Measurements from ENCODE around the gene JPH4. TPM values are rescaled to one million over a fixed set of nuclear protein-coding genes. Genes with fewer than 3 reads are reported as not detected.

Gene JPH4
- total RNA-seq, 1 experiment from 2014 or later: not detected

DNA sequence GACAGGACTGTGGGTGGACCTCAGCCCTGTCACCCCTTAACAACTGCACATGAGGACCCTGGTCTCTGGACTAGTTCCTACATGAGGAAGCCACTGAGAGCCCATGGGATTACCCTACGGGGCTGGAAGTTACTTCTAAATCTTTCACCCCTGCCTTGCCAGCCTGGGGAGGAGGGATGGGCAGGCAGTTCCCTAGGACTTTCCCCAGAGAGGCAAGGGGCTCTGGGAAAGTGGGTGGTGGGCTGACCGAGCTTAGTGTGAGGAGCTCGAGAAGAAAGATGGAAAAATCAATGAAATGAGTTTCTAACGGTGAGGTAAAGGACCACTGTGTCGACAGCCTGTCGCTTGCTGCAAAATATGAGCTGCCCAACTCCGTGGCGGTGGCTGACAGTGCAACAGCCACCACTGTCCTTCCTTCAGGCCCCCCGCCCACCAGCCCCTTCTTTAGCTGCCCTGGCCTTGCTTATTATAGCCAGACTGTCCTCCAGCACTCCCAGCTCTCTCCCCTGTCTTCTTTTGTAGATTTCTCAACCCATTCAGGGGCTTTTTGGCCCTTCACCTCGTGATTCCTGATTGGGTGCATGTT, 32.0 kb downstream of the JPH4 start:
- intact Hi-C loops (cut with micrococcal nuclease): no loop called here
- no TSS peak for BruUV-seq (replicated peaks)
- Mint-ChIP-seq H3K27me3 (ENCODE audit: insufficient read depth, unreplicated experiment) (no peaks in the 10 kb centered on the region), H3K4me3 (ENCODE audit: unreplicated experiment) (no peak overlapping the region), H3K4me1 (ENCODE audit: insufficient read depth, unreplicated experiment) (no peaks in the 10 kb centered on the region), H3K27ac (ENCODE audit: low read depth, unreplicated experiment) (no peak overlapping the region), H3K9me3 (ENCODE audit: unreplicated experiment) (no peaks in the 10 kb centered on the region), H3K36me3 (ENCODE audit: insufficient read depth, unreplicated experiment) (no peaks in the 10 kb centered on the region)
- DNase-seq (ENCODE audit: unreplicated experiment): no peak
- ChIA-PET CTCF (interaction anchor here (0.5 to 1.7 kb wide), 5 partner anchors 13 to 1856 kb away, joined by 3 to 8 read pairs (median 3); no protein-coding TSS in a partner anchor), POLR2A (interaction anchor here (1.6 kb wide), 1 partner anchor 11 kb away, joined by 5 read pairs; no protein-coding TSS in a partner anchor)
- TF ChIP-seq, protein P1, sequence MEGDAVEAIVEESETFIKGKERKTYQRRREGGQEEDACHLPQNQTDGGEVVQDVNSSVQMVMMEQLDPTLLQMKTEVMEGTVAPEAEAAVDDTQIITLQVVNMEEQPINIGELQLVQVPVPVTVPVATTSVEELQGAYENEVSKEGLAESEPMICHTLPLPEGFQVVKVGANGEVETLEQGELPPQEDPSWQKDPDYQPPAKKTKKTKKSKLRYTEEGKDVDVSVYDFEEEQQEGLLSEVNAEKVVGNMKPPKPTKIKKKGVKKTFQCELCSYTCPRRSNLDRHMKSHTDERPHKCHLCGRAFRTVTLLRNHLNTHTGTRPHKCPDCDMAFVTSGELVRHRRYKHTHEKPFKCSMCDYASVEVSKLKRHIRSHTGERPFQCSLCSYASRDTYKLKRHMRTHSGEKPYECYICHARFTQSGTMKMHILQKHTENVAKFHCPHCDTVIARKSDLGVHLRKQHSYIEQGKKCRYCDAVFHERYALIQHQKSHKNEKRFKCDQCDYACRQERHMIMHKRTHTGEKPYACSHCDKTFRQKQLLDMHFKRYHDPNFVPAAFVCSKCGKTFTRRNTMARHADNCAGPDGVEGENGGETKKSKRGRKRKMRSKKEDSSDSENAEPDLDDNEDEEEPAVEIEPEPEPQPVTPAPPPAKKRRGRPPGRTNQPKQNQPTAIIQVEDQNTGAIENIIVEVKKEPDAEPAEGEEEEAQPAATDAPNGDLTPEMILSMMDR (IDR thresholded peaks at IDR 0.05; ENCODE audit: unreplicated experiment): no peak

DNA sequence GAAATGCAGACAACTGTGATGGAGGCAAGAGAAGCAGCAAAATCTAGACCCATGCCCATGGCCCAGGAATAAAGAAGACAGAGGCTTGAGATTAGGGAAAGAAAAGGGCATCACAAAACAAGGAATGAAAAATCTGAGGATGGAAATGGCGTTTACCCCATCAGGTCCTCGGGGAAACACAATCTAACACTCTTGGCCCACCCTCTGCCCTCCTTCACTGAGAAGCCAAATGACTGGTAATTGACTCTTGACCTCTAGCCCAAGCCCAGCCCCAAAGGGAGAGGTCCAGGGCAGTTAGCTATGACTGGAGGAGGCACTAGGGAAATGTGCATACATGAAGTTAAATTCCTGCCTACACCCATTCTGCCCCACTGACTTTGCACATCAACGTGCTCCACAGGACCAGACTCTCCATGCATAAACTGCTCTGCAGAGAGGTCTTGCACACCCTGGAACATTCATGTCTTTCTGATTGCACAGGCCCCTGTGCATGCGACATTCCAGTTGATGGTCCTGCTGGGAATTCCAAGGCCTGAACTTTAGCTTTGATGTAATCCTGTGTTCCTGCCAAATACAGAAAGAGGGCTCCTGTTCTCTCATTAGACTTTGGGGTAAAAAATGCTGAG, 32.7 kb downstream of the JPH4 start:
- H3K36me3 Mint-ChIP-seq (ENCODE audit: insufficient read depth, unreplicated experiment): no peaks in the 10 kb centered on the region
- ChIA-PET POLR2A (interaction anchor here (1.6 kb wide), 1 partner anchor 11 kb away, joined by 5 read pairs; no protein-coding TSS in a partner anchor), CTCF (interaction anchor here (0.5 to 1.7 kb wide), 4 partner anchors 13 to 1856 kb away, joined by 3 to 8 read pairs (median 4); no protein-coding TSS in a partner anchor)
- TF ChIP-seq, protein P1 (IDR thresholded peaks at IDR 0.05; ENCODE audit: unreplicated experiment): no peak
- H3K27me3 Mint-ChIP-seq (ENCODE audit: insufficient read depth, unreplicated experiment): no peaks in the 10 kb centered on the region
- BruUV-seq (replicated peaks): no TSS peak
- no peak overlapping the region for H3K27ac Mint-ChIP-seq (ENCODE audit: low read depth, unreplicated experiment)
- intact Hi-C loops (cut with micrococcal nuclease): no loop called here
- no peaks in the 10 kb centered on the region for H3K4me1 Mint-ChIP-seq (ENCODE audit: insufficient read depth, unreplicated experiment)
- no peak for DNase-seq (ENCODE audit: unreplicated experiment)
- H3K9me3 Mint-ChIP-seq (ENCODE audit: unreplicated experiment): no peaks in the 10 kb centered on the region
- H3K4me3 Mint-ChIP-seq (ENCODE audit: unreplicated experiment): no peak overlapping the region

DNA sequence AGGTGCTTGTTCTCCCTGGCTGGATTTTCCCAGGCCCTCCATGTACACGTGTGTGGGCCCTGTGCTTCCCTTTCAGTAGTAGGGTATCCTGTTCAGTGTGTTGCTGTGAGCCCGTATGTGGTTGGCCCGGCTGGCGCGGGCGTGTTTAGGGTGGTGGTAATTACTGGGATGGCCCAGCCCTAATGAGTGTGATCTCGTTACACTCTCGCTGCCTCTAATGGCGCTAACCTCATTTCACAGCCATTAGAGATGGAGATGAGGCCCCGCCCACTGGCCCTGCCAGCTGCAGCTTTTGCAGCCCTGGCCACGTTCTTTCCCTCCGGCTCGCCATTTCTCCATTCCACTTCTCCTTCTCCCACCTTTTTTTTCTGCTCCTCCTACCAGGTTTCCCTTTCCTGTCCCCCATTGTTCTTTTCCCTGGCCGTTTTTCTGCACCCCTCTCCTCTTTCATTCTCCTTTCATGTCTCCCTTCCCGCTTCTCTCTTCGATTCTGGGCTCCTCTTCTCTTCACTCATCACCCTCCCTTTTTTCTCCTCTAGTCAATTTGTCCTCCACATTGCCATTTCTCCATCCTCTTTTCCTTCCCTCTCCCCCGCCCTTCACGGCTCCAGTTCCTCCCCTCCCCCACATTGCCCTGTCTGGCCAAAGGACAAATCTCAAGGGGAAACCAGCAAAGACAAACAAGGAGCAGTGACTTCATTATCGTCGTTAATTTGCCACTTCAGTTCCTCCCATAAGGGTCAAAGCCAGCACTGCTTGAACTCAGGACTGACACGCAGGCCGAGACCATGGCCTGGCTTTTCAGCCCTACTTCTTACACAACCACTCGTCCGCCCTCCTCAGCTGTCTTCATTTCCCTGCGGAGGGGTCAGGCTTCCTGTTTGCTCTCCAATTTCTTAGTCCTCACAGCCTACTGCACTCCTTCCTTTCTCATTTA, 33.8 kb downstream of the JPH4 start:
- H3K27me3 Mint-ChIP-seq (ENCODE audit: insufficient read depth, unreplicated experiment): no peaks in the 10 kb centered on the region
- no peaks in the 10 kb centered on the region for H3K36me3 Mint-ChIP-seq (ENCODE audit: insufficient read depth, unreplicated experiment)
- ChIA-PET POLR2A (interaction anchor here (0.9 to 1.6 kb wide), 2 partner anchors 12 to 16 kb away, joined by 3 to 5 read pairs; no protein-coding TSS in a partner anchor), CTCF (interaction anchor here (0.6 to 0.7 kb wide), 2 partner anchors 10 to 89 kb away, joined by 3 to 5 read pairs; no protein-coding TSS in a partner anchor)
- no peak overlapping the region for H3K27ac Mint-ChIP-seq (ENCODE audit: low read depth, unreplicated experiment)
- TF ChIP-seq, protein P1 (IDR thresholded peaks at IDR 0.05; ENCODE audit: unreplicated experiment): no peak
- H3K4me3 Mint-ChIP-seq (ENCODE audit: unreplicated experiment): no peak overlapping the region
- BruUV-seq (replicated peaks): no TSS peak
- no peak for DNase-seq (ENCODE audit: unreplicated experiment)
- no peaks in the 10 kb centered on the region for H3K4me1 Mint-ChIP-seq (ENCODE audit: insufficient read depth, unreplicated experiment)
- intact Hi-C loops (cut with micrococcal nuclease): no loop called here
- no peaks in the 10 kb centered on the region for H3K9me3 Mint-ChIP-seq (ENCODE audit: unreplicated experiment)
